Gastroesophageal sphincter (tissue), 3 donors: ENCODE data around the gene BTNL8.

Experiments used
- POLR2AphosphoS5 ChIP-seq: sonication (generic); formaldehyde crosslinking; IDR thresholded peaks from one replicate; pipeline ENCODE4 v1.6.1; 2017; ENCODE audit warnings: antibody characterized with exemption
- TF ChIP-seq, protein P1 (sequence below), 4 experiments: fragments of 200-600 bp in 2 of 4; fragments of 450-650 bp in 2 of 4; sonication (generic) in 1 of 4; IDR thresholded peaks; one replicate each; pipeline ENCODE4 v1.5.1; 2017 to 2019; ENCODE audit warnings: antibody characterized with exemption in 4 of 4, mild to moderate bottlenecking in 2 of 4, moderate library complexity in 2 of 4

DNA sequence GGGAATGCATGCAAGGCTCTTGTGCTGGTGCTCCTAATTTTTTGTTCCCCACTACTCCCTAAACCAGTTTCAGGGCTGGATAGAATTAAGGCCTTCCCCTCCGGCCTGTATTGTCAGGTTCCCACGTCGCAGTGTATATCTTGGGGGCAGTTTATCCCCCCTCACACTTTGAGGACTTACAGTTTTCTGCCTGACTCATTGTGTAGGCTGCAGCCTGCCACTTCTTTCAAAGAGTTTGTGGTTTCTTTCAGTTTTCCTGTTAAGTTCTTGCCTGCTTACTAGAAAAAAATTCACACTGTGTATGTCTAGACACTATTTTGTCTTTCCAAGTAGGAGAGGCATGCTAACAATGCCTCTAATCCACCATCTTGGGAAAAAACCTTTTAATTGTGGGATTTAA, 61.2 kb downstream of the BTNL8 start:
- TF ChIP-seq POLR2AphosphoS5, result no peak
- TF ChIP-seq, protein P1, sequence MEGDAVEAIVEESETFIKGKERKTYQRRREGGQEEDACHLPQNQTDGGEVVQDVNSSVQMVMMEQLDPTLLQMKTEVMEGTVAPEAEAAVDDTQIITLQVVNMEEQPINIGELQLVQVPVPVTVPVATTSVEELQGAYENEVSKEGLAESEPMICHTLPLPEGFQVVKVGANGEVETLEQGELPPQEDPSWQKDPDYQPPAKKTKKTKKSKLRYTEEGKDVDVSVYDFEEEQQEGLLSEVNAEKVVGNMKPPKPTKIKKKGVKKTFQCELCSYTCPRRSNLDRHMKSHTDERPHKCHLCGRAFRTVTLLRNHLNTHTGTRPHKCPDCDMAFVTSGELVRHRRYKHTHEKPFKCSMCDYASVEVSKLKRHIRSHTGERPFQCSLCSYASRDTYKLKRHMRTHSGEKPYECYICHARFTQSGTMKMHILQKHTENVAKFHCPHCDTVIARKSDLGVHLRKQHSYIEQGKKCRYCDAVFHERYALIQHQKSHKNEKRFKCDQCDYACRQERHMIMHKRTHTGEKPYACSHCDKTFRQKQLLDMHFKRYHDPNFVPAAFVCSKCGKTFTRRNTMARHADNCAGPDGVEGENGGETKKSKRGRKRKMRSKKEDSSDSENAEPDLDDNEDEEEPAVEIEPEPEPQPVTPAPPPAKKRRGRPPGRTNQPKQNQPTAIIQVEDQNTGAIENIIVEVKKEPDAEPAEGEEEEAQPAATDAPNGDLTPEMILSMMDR (IDR thresholded peaks at IDR 0.05), result no peak
